WTC11 (cell line): ENCODE results near the gene APLF. TPM values are rescaled to one million over a fixed set of nuclear protein-coding genes. Genes with fewer than 3 reads are reported as not detected.

Experiments
- ATAC-seq: fragments of 200-7000 bp; cut with Tn5 transposase; 2 replicates; pipeline ENCODE4 v1.10.0; 2021; ENCODE audit warnings: mild to moderate bottlenecking, moderate library complexity
- CTCF ChIA-PET: fragments of 300-600 bp; sonication (Branson Sonifier 250); formaldehyde crosslinking; loops from one replicate; lab custom pipeline; 2021; ENCODE audit warnings: antibody characterized with exemption; lab: Charles Lee
- POLR2A ChIA-PET: fragments of 350-600 bp; sonication (Branson Sonifier 250); formaldehyde crosslinking; loops from one replicate; lab custom pipeline; 2021; ENCODE audit warnings: antibody characterized with exemption; lab: Charles Lee
- DNase-seq: peaks from one replicate; pipeline ENCODE4 v3.0.0; 2021; ENCODE audit warnings: low spot score
- H3K27ac Mint-ChIP-seq: 2 replicates; pipeline ENCODE4 v1.8.0; 2021; ENCODE audit warnings: mixed read lengths
- H3K27me3 Mint-ChIP-seq: 2 replicates; pipeline ENCODE4 v1.8.0; 2021; ENCODE audit warnings: low read depth, mild to moderate bottlenecking, moderate library complexity, mixed read lengths
- H3K36me3 Mint-ChIP-seq: 2 replicates; pipeline ENCODE4 v1.8.0; 2021; ENCODE audit warnings: mixed read lengths
- H3K4me1 Mint-ChIP-seq: 2 replicates; pipeline ENCODE4 v1.8.0; 2022; ENCODE audit warnings: mixed read lengths
- H3K4me3 Mint-ChIP-seq: 2 replicates; pipeline ENCODE4 v1.8.0; 2021; ENCODE audit warnings: mild to moderate bottlenecking, moderate library complexity, mixed read lengths
- H3K9me3 Mint-ChIP-seq: 2 replicates; pipeline ENCODE4 v1.8.0; 2021; ENCODE audit warnings: mixed read lengths
- ATF3 ChIP-seq: sonication (generic); formaldehyde crosslinking; conservative IDR thresholded peaks from 2 replicates; pipeline ENCODE4 v1.8.1; 2022; ENCODE audit warnings: mild to moderate bottlenecking, missing genetic modification reagents
- ELF4 ChIP-seq: sonication (generic); formaldehyde crosslinking; IDR thresholded peaks from 2 replicates; pipeline ENCODE4 v1.8.1; 2022; ENCODE audit warnings: low read depth, mild to moderate bottlenecking, moderate library complexity, missing genetic modification reagents
- ETV6 ChIP-seq: sonication (generic); formaldehyde crosslinking; IDR thresholded peaks from 2 replicates; pipeline ENCODE4 v1.8.1; 2022; ENCODE audit warnings: mild to moderate bottlenecking, missing genetic modification reagents
- FOXJ3 ChIP-seq: sonication (generic); formaldehyde crosslinking; IDR thresholded peaks from 2 replicates; pipeline ENCODE4 v1.9.0; 2021; ENCODE audit warnings: missing genetic modification reagents, mild to moderate bottlenecking, borderline replicate concordance
- GTF2I ChIP-seq: fragments of 250-450 bp; sonication (Bioruptor Pico); conservative IDR thresholded peaks from 2 replicates; pipeline ENCODE4 v1.4.0; 2021; ENCODE audit warnings: mild to moderate bottlenecking
- IRF1 ChIP-seq: sonication (generic); formaldehyde crosslinking; IDR thresholded peaks from 2 replicates; pipeline ENCODE4 v1.8.0; 2023; ENCODE audit warnings: missing genetic modification reagents
- IRF2 ChIP-seq: sonication (generic); formaldehyde crosslinking; IDR thresholded peaks from 2 replicates; pipeline ENCODE4 v1.8.0; 2022; ENCODE audit warnings: low read depth, missing genetic modification reagents, borderline replicate concordance
- MLX ChIP-seq: sonication (generic); formaldehyde crosslinking; IDR thresholded peaks from 2 replicates; pipeline ENCODE4 v1.8.1; 2023; ENCODE audit warnings: mild to moderate bottlenecking, missing genetic modification reagents, moderate library complexity
- MXD4 ChIP-seq: fragments of 250-450 bp; sonication (Bioruptor Pico); IDR thresholded peaks from 2 replicates; pipeline ENCODE4 v1.8.0; 2021; ENCODE audit warnings: mild to moderate bottlenecking, moderate library complexity, borderline replicate concordance
- MYBL2 ChIP-seq: sonication (generic); formaldehyde crosslinking; IDR thresholded peaks from 2 replicates; pipeline ENCODE4 v1.8.1; 2023; ENCODE audit warnings: mild to moderate bottlenecking, moderate library complexity, missing genetic modification reagents
- NR2C2 ChIP-seq: sonication (generic); formaldehyde crosslinking; IDR thresholded peaks from 2 replicates; pipeline ENCODE4 v1.8.0; 2022; ENCODE audit warnings: mild to moderate bottlenecking, missing genetic modification reagents
- RELA ChIP-seq: sonication (generic); formaldehyde crosslinking; IDR thresholded peaks from 2 replicates; pipeline ENCODE4 v1.8.1; 2022; ENCODE audit warnings: missing genetic modification reagents, mild to moderate bottlenecking, borderline replicate concordance
- TEAD1 ChIP-seq: sonication (generic); formaldehyde crosslinking; IDR thresholded peaks from 2 replicates; pipeline ENCODE4 v1.8.0; 2022; ENCODE audit warnings: mild to moderate bottlenecking, missing genetic modification reagents
- TEAD4 ChIP-seq: sonication (generic); formaldehyde crosslinking; IDR thresholded peaks from 2 replicates; pipeline ENCODE4 v1.8.0; 2022; ENCODE audit warnings: mild to moderate bottlenecking, missing genetic modification reagents
- USF2 ChIP-seq: sonication (generic); formaldehyde crosslinking; IDR thresholded peaks from 2 replicates; pipeline ENCODE4 v1.8.1; 2023; ENCODE audit warnings: mild to moderate bottlenecking, missing genetic modification reagents, moderate library complexity
- ZMAT4 ChIP-seq: fragments of 250-450 bp; sonication (Bioruptor Pico); IDR thresholded peaks from 2 replicates; pipeline ENCODE4 v1.9.0; 2021; ENCODE audit warnings: mild to moderate bottlenecking
- ZNF121 ChIP-seq: sonication (generic); formaldehyde crosslinking; IDR thresholded peaks from 2 replicates; pipeline ENCODE4 v1.8.0; 2023; ENCODE audit warnings: missing genetic modification reagents
- ZNF232 ChIP-seq: sonication (generic); formaldehyde crosslinking; IDR thresholded peaks from 2 replicates; pipeline ENCODE4 v1.8.0; 2022; ENCODE audit warnings: mild to moderate bottlenecking, missing genetic modification reagents
- ZNF281 ChIP-seq: sonication (generic); formaldehyde crosslinking; IDR thresholded peaks from 2 replicates; pipeline ENCODE4 v1.8.0; 2023; ENCODE audit warnings: mild to moderate bottlenecking, missing genetic modification reagents
- ZNF317 ChIP-seq: sonication (generic); formaldehyde crosslinking; IDR thresholded peaks from 2 replicates; pipeline ENCODE4 v1.8.1; 2023; ENCODE audit warnings: low read depth, mild to moderate bottlenecking, moderate library complexity, missing genetic modification reagents, borderline replicate concordance
- ZNF425 ChIP-seq: fragments of 250-450 bp; sonication (Bioruptor Pico); conservative IDR thresholded peaks from 2 replicates; pipeline ENCODE4 v1.9.0; 2021; ENCODE audit warnings: mild to moderate bottlenecking
- ZSCAN18 ChIP-seq: fragments of 250-450 bp; sonication (Bioruptor Pico); IDR thresholded peaks from 2 replicates; pipeline ENCODE4 v2.1.2; 2022; ENCODE audit warnings: mild to moderate bottlenecking, moderate library complexity
- total RNA-seq: library from RNA; stranded (reverse); gene quantifications from 3 replicates; pipeline ENCODE4 v1.2.3, GENCODE V29; 2021

Gene APLF
- total RNA-seq, 1 experiment from 2014 or later: 2.7 TPM

GRCh38 chr2:68429311-68429826 lies 38.0 kb upstream of the APLF start:
- TF ChIP-seq ZNF281 (CRISPR knock-in tag): no peak
- TF ChIP-seq IRF1 (CRISPR knock-in tag): no peak
- TF ChIP-seq FOXJ3 (CRISPR knock-in tag): no peak
- TF ChIP-seq RELA (CRISPR knock-in tag): no peak
- no peak for TF ChIP-seq ZNF317 (CRISPR knock-in tag)
- no peak for TF ChIP-seq ATF3
- TF ChIP-seq ZSCAN18: no peak
- no peak for TF ChIP-seq TEAD4
- no peak for TF ChIP-seq MLX (CRISPR knock-in tag)
- TF ChIP-seq TEAD1 (CRISPR knock-in tag): no peak
- no peak for TF ChIP-seq ZNF232 (CRISPR knock-in tag)
- no peak for TF ChIP-seq ELF4 (CRISPR knock-in tag)
- TF ChIP-seq, all 79 proteins: peak for 0
- CTCF ChIA-PET: interaction anchor here (0.7 to 2.5 kb wide), 2 partner anchors 11 to 12 kb away, joined by 3 to 9 read pairs; no protein-coding TSS in a partner anchor
- no peaks in the 10 kb centered on the region for H3K36me3 Mint-ChIP-seq

GRCh38 chr2:68431316-68431972 lies 35.9 kb upstream of the APLF start:
- H3K9me3 Mint-ChIP-seq: no peaks in the 10 kb centered on the region

More at GRCh38 chr2:68429311-68429826, 38.0 kb upstream of the APLF start:
- Mint-ChIP-seq H3K4me1 (no peaks in the 10 kb centered on the region), H3K9me3 (no peaks in the 10 kb centered on the region), H3K27ac (no peak overlapping the region), H3K4me3 (no peak overlapping the region), H3K27me3 (no peaks in the 10 kb centered on the region)
- DNase-seq (no peak), ATAC-seq (no peak)
- POLR2A ChIA-PET: no interaction called here

More at GRCh38 chr2:68431316-68431972, 35.9 kb upstream of the APLF start:
- POLR2A ChIA-PET: no interaction called here
- CTCF ChIA-PET: interaction anchor here (1.5 to 2.5 kb wide), 3 partner anchors 10 to 278 kb away, joined by 5 to 18 read pairs (median 9); no protein-coding TSS in a partner anchor
- no peak for ATAC-seq
- no peak overlapping the region for H3K27ac Mint-ChIP-seq
- H3K4me3 Mint-ChIP-seq: no peak overlapping the region
- 0 out of 2 replicates have a peak, but pooled peaks cover 1% of the 10 kb centered on the region for H3K4me1 Mint-ChIP-seq
- TF ChIP-seq NR2C2 (CRISPR knock-in tag) (no peak), ZNF317 (CRISPR knock-in tag) (no peak), ZNF425 (CRISPR knock-in tag) (no peak), MXD4 (CRISPR knock-in tag) (no peak), MYBL2 (CRISPR knock-in tag) (no peak), GTF2I (no peak), ZMAT4 (CRISPR knock-in tag) (no peak), IRF2 (CRISPR knock-in tag) (no peak), USF2 (CRISPR knock-in tag) (no peak), ETV6 (CRISPR knock-in tag) (no peak), ZNF121 (CRISPR knock-in tag) (no peak)
- TF ChIP-seq, all 79 proteins: peak for 0
- Mint-ChIP-seq H3K36me3 (no peaks in the 10 kb centered on the region), H3K27me3 (no peaks in the 10 kb centered on the region; the same call in 1 of the 2 replicates)
- no peak for DNase-seq
